Amniotic epithelial cell (primary cell): Measurements from ENCODE around the gene BACH1.
"Not testable (repeated sequence)": the region's sequence is repeated elsewhere in the genome, so short reads cannot be mapped to it uniquely, and the experiment has no call there.

Experiments used
- DNase-seq: peaks from one replicate; pipeline ENCODE4 v3.0.0-alpha.2; 2010; ENCODE audit warnings: low read depth

BACH1 gene

GRCh38 chr21:29346771-29347170 is 48.0 kb downstream of the BACH1 start:
- no peak for DNase-seq

- DNase-seq: peak; percentile 53
These were observed 48.6 kb downstream of the BACH1 start for GRCh38 chr21:29347274-29347681.

- DNase-seq: peak; percentile 16
These were observed 51.0 kb downstream of the BACH1 start for GRCh38 chr21:29349702-29350101.

- peak; percentile 79 for DNase-seq
These were observed 51.6 kb downstream of the BACH1 start for GRCh38 chr21:29350246-29350779.

- DNase-seq: peak; percentile 90
These were observed 53.0 kb downstream of the BACH1 start for GRCh38 chr21:29351691-29352090.

GRCh38 chr21:29355043-29355710 is 56.5 kb downstream of the BACH1 start:
- DNase-seq: not testable (repeated sequence)

- not testable (repeated sequence) for DNase-seq
These were observed 57.6 kb downstream of the BACH1 start for GRCh38 chr21:29356291-29356690.

- DNase-seq: not testable (repeated sequence)
These were observed 58.1 kb downstream of the BACH1 start for GRCh38 chr21:29356810-29357209.

GRCh38 chr21:29359718-29360117 is 61.0 kb downstream of the BACH1 start:
- no peak for DNase-seq

GRCh38 chr21:29360799-29361765 is 62.4 kb downstream of the BACH1 start:
- DNase-seq: no peak

GRCh38 chr21:29362758-29363157 is 64.0 kb downstream of the BACH1 start:
- no peak for DNase-seq

- no peak for DNase-seq
These were observed 67.0 kb downstream of the BACH1 start for GRCh38 chr21:29365661-29366265.

- DNase-seq: no peak
These were observed 67.8 kb downstream of the BACH1 start for GRCh38 chr21:29366532-29366931.

- no peak for DNase-seq
These were observed 68.6 kb downstream of the BACH1 start for GRCh38 chr21:29367335-29367734.

GRCh38 chr21:29368906-29369305 is 70.2 kb downstream of the BACH1 start:
- no peak for DNase-seq

GRCh38 chr21:29371464-29371863 is 72.7 kb downstream of the BACH1 start:
- DNase-seq: no peak

GRCh38 chr21:29372063-29372802 is 73.5 kb downstream of the BACH1 start:
- DNase-seq: peak; percentile 80

- no peak for DNase-seq
These were observed 75.8 kb downstream of the BACH1 start for GRCh38 chr21:29374481-29374880.

GRCh38 chr21:29376556-29376955 is 77.8 kb downstream of the BACH1 start:
- DNase-seq: peak; percentile 8

- no peak for DNase-seq
These were observed 78.5 kb downstream of the BACH1 start for GRCh38 chr21:29377266-29377665.

GRCh38 chr21:29378832-29379231 is 80.1 kb downstream of the BACH1 start:
- DNase-seq: peak; percentile 27
